HG02763 (cell line): ENCODE measurements around the gene DAGLA.

ENCODE experiments used
- ATAC-seq: cut with Tn5 transposase; IDR thresholded peaks from one replicate; pipeline ENCODE4 v1.9.1; 2021; ENCODE audit warnings: mild to moderate bottlenecking, moderate library complexity; ENCODE audit not compliant: unreplicated experiment

Gene DAGLA

DNA sequence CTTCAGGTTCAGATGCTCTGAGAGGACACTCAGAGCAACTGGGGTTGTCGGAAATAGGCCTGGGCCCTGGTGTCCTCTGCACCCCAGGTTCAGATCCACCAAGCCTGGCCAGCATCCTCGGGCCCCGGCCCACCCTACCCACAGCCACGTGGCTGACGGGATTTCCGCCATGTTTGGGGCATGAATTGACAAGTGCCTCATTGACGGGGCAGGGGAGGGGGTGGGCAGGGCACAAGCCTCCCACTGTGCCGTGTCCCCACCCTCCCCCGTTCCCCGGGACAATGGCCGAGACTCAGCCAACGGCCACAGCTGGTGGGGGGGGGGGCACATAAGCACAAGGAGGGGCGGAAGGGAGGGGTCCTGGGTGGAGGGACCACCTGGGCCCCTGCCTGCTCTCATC is 80.8 kb downstream of the DAGLA start:
- ATAC-seq: no peak

GRCh38 chr11:61761440-61762222 is 81.4 kb downstream of the DAGLA start:
- ATAC-seq: no peak

GRCh38 chr11:61762223-61762615 is 82.0 kb downstream of the DAGLA start:
- no peak for ATAC-seq

- ATAC-seq: no peak
Measured at GRCh38 chr11:61762798-61763197, 82.6 kb downstream of the DAGLA start.

DNA sequence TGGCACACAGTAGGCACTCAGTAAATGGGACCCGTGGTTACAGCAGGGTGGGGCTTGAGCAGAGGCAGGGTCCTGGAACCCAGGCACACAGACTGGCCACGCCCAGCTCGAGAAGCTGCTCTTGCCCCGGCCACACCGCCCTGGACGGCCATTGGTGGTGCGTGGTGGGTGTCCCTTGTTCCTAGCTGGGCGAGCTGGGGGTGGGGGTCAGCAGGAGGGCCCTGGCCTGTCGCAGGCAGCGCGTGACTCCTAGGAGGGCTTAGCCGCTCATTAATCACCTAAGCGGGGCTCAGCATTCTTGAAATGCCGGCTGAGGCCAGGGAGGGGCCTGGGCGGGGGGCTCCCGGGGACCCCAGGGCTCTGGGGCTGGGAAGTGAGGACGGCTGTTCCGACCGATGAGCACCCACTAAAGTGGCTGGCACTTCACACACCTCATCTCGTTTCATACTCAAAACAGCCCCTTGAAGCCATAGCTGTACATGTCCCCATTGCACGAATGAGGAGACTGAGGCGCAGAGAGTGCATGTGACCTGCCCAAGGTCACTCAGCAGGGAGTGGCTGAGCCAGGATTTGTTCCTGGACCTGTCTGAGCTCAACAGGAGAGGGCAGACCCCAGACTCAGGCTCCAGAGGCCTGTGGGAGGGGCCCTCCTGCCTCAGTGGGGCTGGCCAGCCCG is 83.9 kb downstream of the DAGLA start:
- ATAC-seq: no peak

DNA sequence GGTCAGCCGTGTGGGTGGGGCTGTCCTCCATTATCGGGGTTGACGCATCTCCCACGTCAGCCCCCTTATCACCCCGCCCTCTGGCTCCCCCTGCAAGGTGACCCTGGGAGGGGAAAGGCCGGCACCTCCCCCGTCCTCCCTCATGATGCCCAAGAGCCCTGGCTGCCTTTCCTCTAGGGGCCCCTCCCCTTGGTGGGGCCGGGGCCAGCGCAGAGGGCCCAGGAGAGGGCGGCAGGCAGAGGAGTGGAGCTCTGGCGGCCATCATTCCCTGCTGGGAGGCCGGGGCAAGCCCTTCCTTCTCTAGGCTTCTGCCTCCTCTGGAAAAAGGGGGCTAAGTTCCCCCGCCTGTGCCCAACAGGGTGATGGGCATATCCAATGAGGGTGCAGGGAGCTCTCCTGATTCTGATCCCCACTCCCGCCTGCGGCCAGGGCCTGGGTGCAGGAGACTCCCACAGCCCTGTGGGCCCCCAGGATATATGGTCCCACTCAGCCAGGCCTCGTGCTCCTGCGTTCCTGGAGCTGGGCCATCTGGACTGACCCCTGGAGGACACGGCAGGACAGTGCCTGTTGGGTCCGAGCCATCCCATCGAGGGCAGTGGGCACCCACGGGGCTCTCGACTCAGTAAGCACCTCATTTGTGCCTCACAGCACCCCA is 84.5 kb downstream of the DAGLA start:
- ATAC-seq: no peak

DNA sequence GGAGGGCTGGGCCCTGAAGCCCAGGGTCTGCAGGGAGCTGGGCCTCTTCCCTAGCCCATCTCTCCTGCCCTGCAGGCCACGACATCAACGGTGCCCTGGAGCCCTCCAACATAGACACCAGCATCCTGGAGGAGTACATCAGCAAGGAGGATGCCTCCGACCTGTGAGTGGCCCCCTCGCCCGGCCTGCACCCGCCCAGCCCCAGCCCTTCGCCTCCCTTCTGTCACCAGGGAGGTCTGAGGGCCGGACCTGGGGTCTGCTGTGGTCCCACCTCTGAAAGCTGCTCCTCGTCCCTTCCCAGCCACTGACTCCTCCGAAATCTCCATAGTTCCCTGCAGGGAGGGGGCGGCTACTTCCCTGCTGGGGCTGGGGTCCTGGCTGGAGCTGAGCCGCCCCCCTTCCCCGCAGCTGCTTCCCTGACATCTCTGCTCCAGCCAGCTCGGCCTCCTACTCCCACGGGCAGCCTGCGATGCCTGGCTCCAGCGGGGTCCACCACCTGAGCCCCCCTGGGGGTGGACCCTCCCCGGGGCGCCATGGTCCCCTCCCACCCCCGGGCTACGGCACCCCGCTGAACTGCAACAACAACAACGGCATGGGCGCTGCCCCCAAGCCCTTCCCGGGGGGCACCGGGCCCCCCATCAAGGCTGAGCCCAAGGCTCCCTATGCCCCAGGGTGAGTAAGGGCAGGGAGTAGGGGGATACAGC is 85.5 kb downstream of the DAGLA start:
- ATAC-seq: no peak

DNA sequence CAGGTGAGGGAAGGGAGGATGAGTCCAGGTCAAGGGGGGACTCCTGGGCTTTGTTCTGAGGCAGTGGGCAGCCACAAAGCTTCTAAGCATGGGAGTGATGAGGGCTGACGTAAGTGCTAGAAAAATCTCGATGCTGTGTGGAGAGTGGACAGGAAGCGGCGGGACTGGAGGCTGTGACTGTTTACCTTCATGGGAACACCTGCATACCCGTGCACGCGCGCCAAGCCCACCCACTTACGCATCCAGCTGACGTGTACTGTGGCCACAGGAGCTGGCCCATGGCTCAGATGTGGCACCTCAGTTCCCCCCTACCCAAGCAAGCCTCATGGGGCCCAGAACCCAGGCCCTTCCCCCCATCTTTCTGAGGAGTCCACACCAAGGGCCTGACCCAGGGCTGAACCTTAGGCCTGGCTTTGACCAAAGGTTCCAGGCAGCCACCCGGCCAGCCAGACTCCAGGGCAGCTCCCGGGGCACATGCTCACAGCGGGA is 86.2 kb downstream of the DAGLA start:
- no peak for ATAC-seq

- ATAC-seq: no peak
Measured at GRCh38 chr11:61768376-61769076, 88.3 kb downstream of the DAGLA start.

DNA sequence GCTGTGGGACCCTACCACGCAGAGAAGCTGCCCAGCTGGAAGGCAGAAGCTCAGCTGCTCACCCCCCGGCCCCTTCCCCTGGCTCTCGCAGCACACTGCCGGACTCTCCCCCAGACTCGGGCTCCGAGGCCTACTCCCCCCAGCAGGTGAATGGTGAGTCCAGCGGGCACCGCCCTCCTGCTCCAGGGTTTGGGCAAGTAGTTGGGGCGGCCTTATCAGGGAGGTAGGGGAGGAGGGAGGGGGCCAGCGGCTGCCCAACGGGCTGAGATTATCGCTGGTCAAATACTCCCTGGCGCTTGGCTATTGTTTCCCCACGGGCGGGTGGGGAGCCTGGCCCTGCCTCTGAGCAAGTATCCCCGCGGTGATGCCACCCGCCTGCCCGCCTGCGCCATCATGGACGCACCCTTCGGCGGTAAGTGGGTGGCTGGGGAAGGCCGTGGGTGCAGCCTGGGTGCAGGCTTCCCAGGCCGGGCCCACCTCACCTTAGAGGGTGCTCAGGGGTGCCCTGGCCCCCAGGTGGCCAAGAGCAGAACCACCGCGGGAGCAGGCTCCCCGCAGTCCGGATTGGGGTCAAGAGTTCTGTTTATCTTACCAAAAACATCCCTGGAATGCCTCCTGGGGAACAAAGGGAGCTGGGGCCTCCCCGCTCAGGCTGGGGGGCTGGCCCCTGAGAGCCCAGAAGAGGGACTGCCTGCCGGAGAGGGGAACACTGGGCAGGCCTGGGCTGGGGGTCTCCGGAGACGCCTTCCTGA is 89.2 kb downstream of the DAGLA start:
- no peak for ATAC-seq

DNA sequence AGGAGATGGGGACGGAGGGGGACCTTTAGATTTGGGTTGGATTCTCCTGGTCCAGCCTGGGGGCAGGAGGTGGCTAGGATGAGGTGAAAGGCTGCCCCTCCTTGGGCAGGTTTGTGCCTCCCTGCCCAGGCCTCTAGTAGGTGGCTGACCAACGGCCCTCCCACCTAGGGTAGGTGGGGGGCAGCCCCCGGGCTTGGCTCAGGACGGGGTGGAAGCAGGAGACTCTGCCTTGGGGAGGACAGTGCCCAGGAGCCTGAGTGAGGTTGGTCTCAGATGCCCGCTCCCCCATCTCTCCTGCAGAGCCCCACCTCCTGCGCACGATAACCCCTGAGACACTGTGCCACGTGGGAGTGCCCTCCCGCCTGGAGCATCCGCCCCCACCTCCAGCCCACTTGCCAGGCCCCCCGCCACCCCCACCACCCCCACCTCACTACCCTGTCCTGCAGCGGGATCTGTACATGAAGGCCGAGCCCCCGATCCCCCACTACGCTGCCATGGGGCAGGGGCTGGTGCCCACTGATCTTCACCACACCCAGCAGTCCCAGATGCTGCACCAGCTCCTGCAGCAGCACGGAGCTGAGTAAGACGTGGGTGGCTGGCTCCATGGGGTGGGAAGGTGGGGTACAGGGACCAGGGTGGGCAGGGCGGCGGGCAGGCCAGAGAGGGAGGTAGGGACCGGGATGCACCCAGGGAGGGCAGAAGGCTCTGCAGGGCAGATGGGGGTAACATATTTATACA is 89.9 kb downstream of the DAGLA start:
- no peak for ATAC-seq

GRCh38 chr11:61771195-61771894 is 91.2 kb downstream of the DAGLA start:
- no peak for ATAC-seq

DNA sequence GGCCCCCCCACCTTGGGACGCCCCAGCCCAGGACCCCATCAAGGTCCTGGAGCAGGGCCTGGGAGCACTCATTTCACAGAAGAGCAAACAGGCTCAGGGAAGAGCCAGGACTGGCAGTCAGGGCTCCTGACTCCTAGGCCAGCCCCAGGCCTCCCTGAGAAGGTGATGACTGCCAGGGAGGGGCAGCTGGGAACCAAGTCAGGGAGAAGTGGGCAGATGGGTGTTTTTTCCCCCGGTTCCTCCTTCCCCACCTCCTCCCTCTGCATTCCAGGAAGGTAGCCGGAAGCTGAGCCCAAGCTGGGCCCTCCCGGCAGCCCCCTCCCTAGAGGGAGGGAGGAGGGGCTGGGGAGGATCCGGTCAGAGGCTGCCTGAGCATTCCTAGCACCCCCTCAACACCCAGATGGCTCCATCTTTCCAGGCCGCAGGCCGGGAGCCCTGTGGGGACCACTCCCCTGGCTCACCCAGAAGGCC is 91.8 kb downstream of the DAGLA start:
- no peak for ATAC-seq

DNA sequence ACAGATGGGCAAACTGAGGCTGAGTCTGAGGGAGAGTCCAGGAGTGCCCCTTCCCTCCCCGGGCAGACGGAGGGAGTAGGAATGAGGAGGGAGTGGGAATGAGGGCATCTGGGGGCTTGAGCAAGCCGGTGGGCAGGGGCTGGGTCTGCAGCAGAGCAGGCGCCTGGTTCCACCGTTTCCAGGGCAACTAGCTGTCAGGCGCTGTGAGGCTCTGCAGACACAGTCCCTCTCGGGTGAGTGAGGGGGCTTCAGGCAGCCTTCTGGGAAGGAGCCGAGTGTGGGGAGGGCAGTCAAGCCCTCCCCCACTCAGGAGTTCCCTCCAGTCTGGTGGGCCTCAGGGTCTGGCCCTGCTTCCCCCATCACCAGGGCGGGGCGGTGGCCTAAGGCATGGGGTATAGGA is 93.2 kb downstream of the DAGLA start:
- ATAC-seq: no peak

DNA sequence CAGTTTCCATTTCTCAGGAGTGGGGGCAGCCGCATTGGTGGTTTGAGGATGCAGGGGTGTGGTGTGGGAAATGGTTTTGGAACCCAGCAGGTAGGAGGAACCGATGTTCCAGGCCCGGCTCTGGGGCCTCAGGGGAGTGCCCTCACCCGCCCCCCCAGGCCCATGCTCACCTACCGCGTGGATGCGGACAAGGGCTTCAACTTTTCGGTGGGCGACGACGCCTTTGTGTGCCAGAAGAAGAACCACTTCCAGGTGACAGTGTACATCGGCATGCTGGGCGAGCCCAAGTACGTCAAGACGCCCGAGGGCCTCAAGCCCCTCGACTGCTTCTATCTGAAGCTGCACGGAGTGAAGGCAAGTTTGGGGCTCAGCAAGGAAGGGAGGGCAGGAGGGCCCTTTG is 93.6 kb downstream of the DAGLA start:
- ATAC-seq: no peak

DNA sequence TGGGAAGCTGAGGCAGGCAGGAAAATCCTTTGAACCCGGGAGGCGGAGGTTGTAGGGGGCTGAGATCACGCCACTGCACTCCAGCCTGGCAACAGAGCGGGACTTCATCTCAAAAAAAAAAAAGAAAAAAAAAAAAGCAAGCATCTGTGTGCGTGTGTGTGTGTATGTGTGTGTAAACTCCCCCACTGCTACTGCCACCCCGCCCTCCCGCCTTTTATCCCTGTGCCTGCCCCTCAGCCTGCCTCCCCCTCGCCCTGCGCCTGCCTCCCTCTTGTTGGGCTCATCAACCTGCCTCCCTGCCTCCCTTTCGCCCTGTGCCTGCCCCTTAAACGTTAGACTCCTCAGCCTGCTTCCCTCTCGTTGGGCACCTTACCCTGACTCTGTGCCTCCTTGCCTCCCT is 94.2 kb downstream of the DAGLA start:
- no peak for ATAC-seq

GRCh38 chr11:61775106-61775505 is 94.9 kb downstream of the DAGLA start:
- ATAC-seq: no peak
